HepG2 (cell line): ENCODE data around the gene GCLM. TPM values are rescaled to one million over a fixed set of nuclear protein-coding genes. Genes with fewer than 3 reads are reported as not detected.

Source experiments
- GPN1 ChIP-seq: sonication (generic); formaldehyde crosslinking; IDR thresholded peaks from 2 replicates; pipeline ENCODE4 v1.5.1; 2020; ENCODE audit warnings: missing genetic modification reagents, borderline replicate concordance
- KMT2A ChIP-seq: sonication (generic); formaldehyde crosslinking; IDR thresholded peaks from 2 replicates; pipeline ENCODE4 v1.4.0; 2020; ENCODE audit warnings: missing genetic modification reagents
- LRRFIP1 ChIP-seq: sonication (generic); formaldehyde crosslinking; conservative IDR thresholded peaks from 2 replicates; pipeline ENCODE4 v1.4.0; 2020; ENCODE audit warnings: missing genetic modification reagents
- MAFK ChIP-seq, 2 experiments: IDR thresholded peaks in 1 of 2; conservative IDR thresholded peaks in 1 of 2; 2 replicates each; pipeline ENCODE4 v1.6.1; 2011; ENCODE audit warnings: improper control_type of control experiment in 2 of 2, low read length in 2 of 2
- MTF1 ChIP-seq: sonication (generic); formaldehyde crosslinking; IDR thresholded peaks from 2 replicates; pipeline ENCODE4 v1.5.0; 2020; ENCODE audit warnings: missing genetic modification reagents
- NFYC ChIP-seq: IDR thresholded peaks from 2 replicates; pipeline ENCODE4 v1.6.1; 2016; ENCODE audit warnings: missing genetic modification reagents, missing compliant biosample characterization
- SMAD9 ChIP-seq: sonication (generic); formaldehyde crosslinking; IDR thresholded peaks from 2 replicates; pipeline ENCODE4 v1.5.1; 2020; ENCODE audit warnings: mild to moderate bottlenecking, missing genetic modification reagents
- U2AF1 ChIP-seq: fragments of 200-400 bp; formaldehyde crosslinking; optimal IDR thresholded peaks from 2 replicates; pipeline ENCODE3; 2017; ENCODE audit warnings: mild to moderate bottlenecking, low read depth, low read length
- ZFP41 ChIP-seq: sonication (generic); formaldehyde crosslinking; IDR thresholded peaks from 2 replicates; pipeline ENCODE4 v1.4.0; 2020; ENCODE audit warnings: mild to moderate bottlenecking, missing genetic modification reagents, borderline replicate concordance
- ZHX1 ChIP-seq: sonication (generic); formaldehyde crosslinking; IDR thresholded peaks from 2 replicates; pipeline ENCODE4 v1.8.1; 2022; ENCODE audit warnings: low read depth, mild to moderate bottlenecking, missing genetic modification reagents
- ZMYM2 ChIP-seq: sonication (generic); formaldehyde crosslinking; IDR thresholded peaks from 2 replicates; pipeline ENCODE4 v1.8.0; 2022; ENCODE audit warnings: mild to moderate bottlenecking, missing genetic modification reagents
- ZNF251 ChIP-seq: sonication (generic); formaldehyde crosslinking; IDR thresholded peaks from 2 replicates; pipeline ENCODE4 v1.9.0; 2021; ENCODE audit warnings: mild to moderate bottlenecking, missing genetic modification reagents
- ZNF773 ChIP-seq: sonication (generic); formaldehyde crosslinking; IDR thresholded peaks from 2 replicates; pipeline ENCODE4 v1.4.0; 2020; ENCODE audit warnings: missing genetic modification reagents, borderline replicate concordance
- ZNF788 ChIP-seq: sonication (generic); formaldehyde crosslinking; IDR thresholded peaks from 2 replicates; pipeline ENCODE4 v1.5.0; 2020; ENCODE audit warnings: mild to moderate bottlenecking, missing genetic modification reagents, borderline replicate concordance
- ZSCAN20 ChIP-seq: sonication (generic); formaldehyde crosslinking; IDR thresholded peaks from 2 replicates; pipeline ENCODE4 v1.4.0; 2020; ENCODE audit warnings: missing genetic modification reagents, mild to moderate bottlenecking, borderline replicate concordance
- polyA plus RNA-seq, 8 experiments: library from polyadenylated mRNA; depleted of rRNA in 3 of 8; stranded (reverse) in 7 of 8; unstranded in 1 of 8; fragments of >200 nt; fragmentation: Illumina TruSeq in 4 of 8; extraction: Trizol in 4 of 8; gene quantifications; 2 replicates each; pipeline versions ENCODE4 v1.2.1 to v1.2.3, GENCODE V29; 2011 to 2016; ENCODE audit warnings: low read depth in 4 of 8, missing spikeins in 1 of 8, mixed read lengths in 1 of 8; ENCODE audit not compliant: insufficient read depth in 1 of 8
- total RNA-seq, 5 experiments: library from RNA; depleted of rRNA; stranded (reverse); fragments of >200 nt; fragmentation: Illumina TruSeq; extraction: Trizol; gene quantifications; 2 replicates each; pipeline ENCODE4 v1.2.3, GENCODE V29; 2016; ENCODE audit warnings: low read depth in 1 of 5
- TF ChIP-seq, protein P1 (sequence below): sonication (generic); formaldehyde crosslinking; IDR thresholded peaks from 2 replicates; pipeline ENCODE4 v1.5.0; 2020; ENCODE audit warnings: missing genetic modification reagents
- TF ChIP-seq, protein P2 (sequence below): IDR thresholded peaks from 2 replicates; pipeline ENCODE4 v1.6.1; 2016; ENCODE audit warnings: missing compliant biosample characterization, missing genetic modification reagents, borderline replicate concordance
- TF ChIP-seq, protein P3 (sequence below): sonication (generic); formaldehyde crosslinking; IDR thresholded peaks from 2 replicates; pipeline ENCODE4 v1.5.0; 2020; ENCODE audit warnings: missing genetic modification reagents, mild to moderate bottlenecking, borderline replicate concordance
- TF ChIP-seq, protein P4 (sequence below): sonication (generic); formaldehyde crosslinking; conservative IDR thresholded peaks from 2 replicates; pipeline ENCODE4 v1.4.0; 2020; ENCODE audit warnings: missing genetic modification reagents

GCLM gene
- total and polyA plus RNA-seq, 2 of the 13 experiments (the other 11 are each of a cell fraction or from before 2014, with no cell fraction given), result 8.7 to 29.9 TPM

DNA sequence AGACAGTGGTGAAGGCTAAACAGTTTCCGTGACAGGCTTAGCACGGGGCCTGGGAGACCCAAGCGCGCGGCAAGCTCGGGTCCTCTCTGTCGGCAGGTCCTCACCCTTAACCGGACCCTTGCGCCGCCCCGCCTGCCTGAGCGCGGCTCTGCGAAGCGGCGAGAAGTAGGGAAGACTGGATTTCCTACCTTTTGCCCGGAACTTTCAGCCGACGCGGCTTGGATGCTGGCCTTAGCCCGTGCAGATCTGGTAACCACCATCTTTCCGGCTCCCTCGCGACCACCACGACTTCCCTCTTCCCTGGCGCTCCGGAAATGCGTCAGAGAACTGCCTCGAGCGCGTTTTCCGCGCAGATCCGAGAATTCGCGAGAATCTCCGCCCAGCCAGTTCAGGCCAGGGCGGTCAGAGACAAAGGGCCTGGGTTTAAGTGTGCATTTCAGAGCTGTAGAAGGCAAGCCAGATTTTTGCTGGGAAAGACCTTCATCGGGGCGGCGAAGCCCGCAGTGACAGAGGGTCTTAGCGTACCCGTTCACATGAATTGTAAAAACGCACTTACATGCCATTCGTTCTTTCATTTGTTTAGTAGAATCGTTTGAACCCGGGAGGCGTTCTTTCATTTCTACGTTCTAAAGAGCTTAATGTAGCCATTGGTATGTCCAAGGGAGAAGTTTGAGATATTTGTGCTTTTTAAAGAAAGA, 30.2 kb downstream of the GCLM start, which contains the start of gene DNTTIP2 (continued):
- TF ChIP-seq, protein P1, sequence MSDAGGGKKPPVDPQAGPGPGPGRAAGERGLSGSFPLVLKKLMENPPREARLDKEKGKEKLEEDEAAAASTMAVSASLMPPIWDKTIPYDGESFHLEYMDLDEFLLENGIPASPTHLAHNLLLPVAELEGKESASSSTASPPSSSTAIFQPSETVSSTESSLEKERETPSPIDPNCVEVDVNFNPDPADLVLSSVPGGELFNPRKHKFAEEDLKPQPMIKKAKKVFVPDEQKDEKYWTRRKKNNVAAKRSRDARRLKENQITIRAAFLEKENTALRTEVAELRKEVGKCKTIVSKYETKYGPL (CRISPR knock-in tag), result no peak
- TF ChIP-seq ZNF251 (CRISPR knock-in tag) (no peak), GPN1 (CRISPR knock-in tag) (no peak; the same call in 1 of the 2 replicates), MAFK (conservative IDR thresholded peaks at IDR 0.05 in 1 of 2, IDR thresholded peaks at IDR 0.05 in 1 of 2; ENCODE audit: low read length in 2 of 2) (no peak; a peak in 1 of 4 replicates), ZHX1 (CRISPR knock-in tag) (peak; percentile 83; the same call in 1 of the 2 replicates), MTF1 (no peak; the same call in 1 of the 2 replicates), ZSCAN20 (CRISPR knock-in tag) (0 out of 2 replicates have a peak, but pooled peaks have one; percentile 33), NFYC (CRISPR knock-in tag) (peak; percentile 39; the same call in 1 of the 2 replicates), ZNF788 (CRISPR knock-in tag) (peak; percentile 72; the same call in 1 of the 2 replicates), ZMYM2 (CRISPR knock-in tag) (no peak), ZFP41 (CRISPR knock-in tag) (no peak), U2AF1 (no peak), ZNF773 (peak; percentile 44; the same call in 1 of the 2 replicates), SMAD9 (CRISPR knock-in tag) (no peak), KMT2A (CRISPR knock-in tag) (peak; percentile 99), LRRFIP1 (CRISPR knock-in tag) (no peak)
- TF ChIP-seq, protein P2, sequence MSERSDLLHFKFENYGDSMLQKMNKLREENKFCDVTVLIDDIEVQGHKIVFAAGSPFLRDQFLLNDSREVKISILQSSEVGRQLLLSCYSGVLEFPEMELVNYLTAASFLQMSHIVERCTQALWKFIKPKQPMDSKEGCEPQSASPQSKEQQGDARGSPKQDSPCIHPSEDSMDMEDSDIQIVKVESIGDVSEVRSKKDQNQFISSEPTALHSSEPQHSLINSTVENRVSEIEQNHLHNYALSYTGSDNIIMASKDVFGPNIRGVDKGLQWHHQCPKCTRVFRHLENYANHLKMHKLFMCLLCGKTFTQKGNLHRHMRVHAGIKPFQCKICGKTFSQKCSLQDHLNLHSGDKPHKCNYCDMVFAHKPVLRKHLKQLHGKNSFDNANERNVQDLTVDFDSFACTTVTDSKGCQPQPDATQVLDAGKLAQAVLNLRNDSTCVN (CRISPR knock-in tag), result peak; percentile 65; the same call in 1 of the 2 replicates
- TF ChIP-seq, protein P3, sequence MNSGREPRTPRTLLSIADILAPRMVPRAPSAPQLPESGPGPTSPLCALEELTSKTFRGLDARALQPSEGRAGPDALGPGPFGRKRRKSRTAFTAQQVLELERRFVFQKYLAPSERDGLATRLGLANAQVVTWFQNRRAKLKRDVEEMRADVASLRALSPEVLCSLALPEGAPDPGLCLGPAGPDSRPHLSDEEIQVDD (CRISPR knock-in tag), result 0 out of 2 replicates have a peak, but pooled peaks have one; percentile 69
- TF ChIP-seq, protein P4, sequence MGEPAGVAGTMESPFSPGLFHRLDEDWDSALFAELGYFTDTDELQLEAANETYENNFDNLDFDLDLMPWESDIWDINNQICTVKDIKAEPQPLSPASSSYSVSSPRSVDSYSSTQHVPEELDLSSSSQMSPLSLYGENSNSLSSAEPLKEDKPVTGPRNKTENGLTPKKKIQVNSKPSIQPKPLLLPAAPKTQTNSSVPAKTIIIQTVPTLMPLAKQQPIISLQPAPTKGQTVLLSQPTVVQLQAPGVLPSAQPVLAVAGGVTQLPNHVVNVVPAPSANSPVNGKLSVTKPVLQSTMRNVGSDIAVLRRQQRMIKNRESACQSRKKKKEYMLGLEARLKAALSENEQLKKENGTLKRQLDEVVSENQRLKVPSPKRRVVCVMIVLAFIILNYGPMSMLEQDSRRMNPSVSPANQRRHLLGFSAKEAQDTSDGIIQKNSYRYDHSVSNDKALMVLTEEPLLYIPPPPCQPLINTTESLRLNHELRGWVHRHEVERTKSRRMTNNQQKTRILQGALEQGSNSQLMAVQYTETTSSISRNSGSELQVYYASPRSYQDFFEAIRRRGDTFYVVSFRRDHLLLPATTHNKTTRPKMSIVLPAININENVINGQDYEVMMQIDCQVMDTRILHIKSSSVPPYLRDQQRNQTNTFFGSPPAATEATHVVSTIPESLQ (CRISPR knock-in tag), result no peak
